ENCODE data around the gene ACSS2.

- TF ChIP-seq YY1 (IDR thresholded peaks at IDR 0.05; ENCODE audit: insufficient read depth, insufficient read length), result no peak
- no peak for TF ChIP-seq ZNF274 (IDR thresholded peaks at IDR 0.05; ENCODE audit: low read depth, low read length)
- no peak for TF ChIP-seq SUZ12 (IDR thresholded peaks at IDR 0.05; ENCODE audit: extremely low read depth, insufficient read depth, insufficient read length)
Measured at GRCh38 chr20:34891166-34892062, 15.0 kb downstream of the ACSS2 start.

Measured in NT2/D1 (cell line).